ENCODE data around the gene PIEZO2.
"Not testable (repeated sequence)": the region's sequence is repeated elsewhere in the genome, so short reads cannot be mapped to it uniquely, and the experiment has no call there.

The PIEZO2 gene

DNA sequence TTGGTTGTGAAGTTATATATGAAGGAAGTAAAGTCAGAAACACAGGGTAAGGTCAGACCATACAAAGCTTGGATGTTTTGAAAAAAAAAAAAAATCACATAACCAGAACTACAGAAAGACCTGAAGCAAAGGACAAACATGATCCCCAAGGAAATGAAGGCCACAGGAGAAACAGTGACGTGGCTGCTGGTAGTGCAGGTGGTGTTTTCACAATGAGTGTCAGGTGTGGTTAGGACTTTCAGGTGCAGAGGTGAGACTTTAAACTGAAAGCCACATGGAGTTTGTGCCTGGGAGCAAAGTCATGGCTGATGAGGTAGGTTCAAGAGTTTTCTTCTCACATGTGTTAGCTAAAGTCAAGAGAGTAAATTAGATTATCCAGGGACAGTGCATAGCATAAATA is 270.7 kb downstream of the PIEZO2 start:
- DNase-seq = no peak

GRCh38 chr18:10877987-10878386 is 271.4 kb downstream of the PIEZO2 start:
- DNase-seq = no peak

DNA sequence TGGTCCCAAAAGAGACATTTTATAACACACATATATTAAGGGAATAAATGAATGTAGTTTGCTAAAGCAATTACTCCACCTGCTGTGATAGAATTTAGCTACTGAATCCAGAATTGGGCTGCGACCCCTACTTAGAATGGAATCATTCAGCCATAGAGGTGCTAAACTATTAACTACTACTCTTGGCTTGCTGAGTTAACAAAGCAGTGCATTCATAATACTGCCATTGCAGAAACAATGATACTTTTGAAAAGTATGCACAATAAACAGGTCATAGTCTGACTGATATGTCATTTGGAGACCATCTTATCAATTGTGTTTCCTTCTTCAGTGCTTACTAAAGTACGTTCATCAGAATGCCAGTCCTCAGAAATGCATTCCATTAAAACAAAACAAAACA is 273.6 kb downstream of the PIEZO2 start:
- DNase-seq = no peak

GRCh38 chr18:10872304-10872703 is 277.1 kb downstream of the PIEZO2 start:
- no peak for DNase-seq

DNA sequence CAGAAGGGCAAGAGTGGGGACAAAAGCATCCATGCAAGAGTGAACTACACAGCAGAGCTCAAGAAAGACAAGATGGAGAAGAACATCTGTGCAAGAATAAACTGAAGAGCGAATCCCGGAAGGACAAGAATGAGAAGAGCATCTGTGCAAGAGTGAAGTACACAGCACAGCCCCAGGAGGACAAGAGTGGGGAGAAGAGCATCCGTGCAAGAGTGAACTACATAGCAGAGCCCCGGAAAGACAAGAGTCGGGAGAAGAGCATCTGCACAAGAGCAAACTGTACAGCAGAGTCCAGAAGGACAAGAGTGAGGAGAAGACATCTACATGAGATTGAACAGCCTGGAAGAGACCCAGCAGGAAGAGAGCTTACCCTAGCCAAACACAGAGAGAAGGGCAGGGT is 284.6 kb downstream of the PIEZO2 start:
- no peak for DNase-seq

GRCh38 chr18:10863026-10863425 is 286.3 kb downstream of the PIEZO2 start:
- no peak for DNase-seq

- DNase-seq = no peak
These were observed 288.4 kb downstream of the PIEZO2 start for GRCh38 chr18:10860928-10861327.

DNA sequence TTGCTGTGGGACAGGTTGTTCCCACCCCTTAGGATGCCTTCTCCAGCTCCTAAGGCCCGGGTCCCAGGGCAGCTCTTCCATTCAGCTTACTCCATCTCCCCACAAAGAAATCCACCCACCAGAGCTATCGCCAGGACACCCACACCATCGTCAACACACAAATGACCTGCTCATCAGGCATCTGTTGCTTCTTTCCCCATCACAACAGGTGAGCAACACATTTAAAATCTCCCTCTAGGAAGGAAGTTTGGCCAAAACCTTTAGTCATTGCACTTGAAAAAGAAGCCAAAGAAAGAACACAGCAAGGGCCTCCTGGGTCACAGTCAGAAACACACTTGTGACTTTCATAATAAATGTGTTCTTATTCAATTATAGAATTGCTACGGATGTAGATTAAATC is 289.0 kb downstream of the PIEZO2 start:
- DNase-seq = no peak

DNA sequence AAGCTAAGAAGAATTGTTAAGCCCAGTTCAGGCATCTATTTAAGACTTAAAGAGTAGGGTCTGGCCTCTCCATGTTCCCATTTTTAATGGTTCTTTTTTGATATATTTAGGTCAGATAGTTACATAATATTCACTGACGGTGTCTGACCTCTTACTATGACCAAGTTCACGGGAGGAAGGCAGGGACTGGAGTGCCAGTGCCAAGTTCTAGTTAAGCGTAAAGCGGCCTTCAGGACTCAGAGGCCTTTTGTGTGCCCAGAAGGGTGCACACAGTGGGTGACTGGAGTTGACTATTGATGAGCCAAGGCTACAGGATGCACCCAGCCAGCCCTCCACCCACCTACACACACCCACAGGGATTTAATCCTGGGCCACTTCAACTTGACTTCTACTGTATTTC is 290.9 kb downstream of the PIEZO2 start:
- DNase-seq = no peak

DNA sequence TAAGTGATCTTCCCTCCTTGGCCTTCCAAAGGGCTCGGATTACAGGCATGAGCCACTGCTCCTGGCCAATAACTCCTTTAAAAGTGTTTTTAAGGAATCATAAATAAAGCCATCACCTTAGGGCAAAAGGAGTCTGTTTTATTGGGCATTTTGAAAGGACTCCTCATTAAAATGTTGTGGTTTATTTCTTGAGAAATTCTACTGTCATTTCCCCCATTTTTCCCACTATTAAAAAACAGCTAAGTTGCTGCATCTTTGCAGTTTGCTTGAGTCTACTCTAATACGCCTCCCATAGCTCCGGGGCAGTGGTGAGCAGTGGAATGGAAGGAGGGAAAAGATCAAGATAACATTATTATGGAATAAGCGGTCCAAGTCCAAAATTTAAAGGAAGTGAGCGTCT is 293.2 kb downstream of the PIEZO2 start:
- DNase-seq = no peak

DNA sequence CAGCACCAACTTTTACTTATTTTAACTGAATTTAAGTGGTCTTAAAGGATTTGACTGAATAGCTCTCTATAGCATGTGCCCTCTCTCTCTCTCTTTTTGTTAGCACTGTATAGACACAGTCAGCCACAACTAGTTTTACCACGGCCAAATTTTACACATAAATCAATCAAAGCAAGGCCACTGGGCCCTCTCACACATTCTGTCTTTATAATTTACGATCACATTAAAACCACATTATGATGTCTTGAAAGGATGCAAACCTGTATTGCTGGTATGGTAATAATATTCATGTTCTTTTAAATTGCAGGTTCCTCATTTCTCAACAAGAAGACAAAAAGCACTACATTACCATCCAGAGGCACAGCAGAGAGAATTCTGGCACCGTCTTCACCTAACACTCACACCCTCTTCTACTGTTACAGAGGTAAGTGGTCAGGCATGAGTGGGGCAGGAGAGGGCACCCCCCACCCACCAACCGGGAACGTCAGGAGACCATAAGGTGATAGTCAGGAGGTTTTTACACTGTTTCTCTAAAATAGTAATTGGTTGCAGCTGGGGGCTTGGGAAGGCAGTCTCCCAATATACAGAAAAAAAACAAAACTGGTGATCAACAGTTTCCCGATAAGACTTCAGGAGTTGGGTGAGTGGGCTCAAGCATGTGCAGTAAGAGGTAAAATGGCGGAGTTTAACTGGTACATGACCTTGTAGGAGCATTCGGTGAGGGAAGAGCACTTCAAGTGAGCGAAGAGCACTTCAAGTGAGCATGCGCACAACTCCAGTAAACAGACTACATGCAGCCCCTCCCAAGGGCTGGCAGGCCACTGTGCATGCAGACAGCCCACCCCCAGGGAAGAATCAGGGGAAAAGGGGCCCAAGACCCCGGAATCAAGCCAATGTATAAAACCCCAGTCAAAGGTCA is 296.7 kb downstream of the PIEZO2 start:
- DNase-seq = no peak

DNA sequence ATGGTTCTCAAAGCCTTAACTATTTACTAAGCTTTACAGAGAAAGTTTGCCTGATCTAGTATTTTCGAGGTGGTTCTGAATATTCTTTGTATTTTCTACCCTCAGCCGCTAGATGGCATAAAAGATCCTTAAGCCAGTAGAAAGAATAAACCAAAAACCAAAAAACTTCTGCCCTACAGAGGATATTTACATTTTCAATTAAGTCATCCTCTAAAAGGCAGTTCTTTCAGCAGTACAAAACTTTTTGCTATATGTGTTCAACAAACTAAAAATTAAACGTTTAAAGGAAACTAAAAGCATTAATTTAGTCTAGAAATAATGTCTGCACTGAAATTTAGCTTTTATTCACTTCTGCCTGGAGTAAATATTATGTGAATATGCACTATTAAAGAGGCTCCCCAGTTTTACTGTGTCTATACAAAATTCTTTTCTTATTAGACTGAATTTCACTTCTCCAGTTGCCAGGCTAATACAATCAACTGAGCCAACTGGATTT is 297.5 kb downstream of the PIEZO2 start:
- DNase-seq = no peak

GRCh38 chr18:10850840-10851239 is 298.5 kb downstream of the PIEZO2 start:
- no peak for DNase-seq

GRCh38 chr18:10850216-10850615 is 299.2 kb downstream of the PIEZO2 start:
- DNase-seq = no peak

- no peak for DNase-seq
These were observed 301.5 kb downstream of the PIEZO2 start for GRCh38 chr18:10847907-10848306.

- no peak for DNase-seq
These were observed 302.0 kb downstream of the PIEZO2 start for GRCh38 chr18:10847408-10847790.

GRCh38 chr18:10846657-10847407 is 302.5 kb downstream of the PIEZO2 start:
- DNase-seq = no peak

DNA sequence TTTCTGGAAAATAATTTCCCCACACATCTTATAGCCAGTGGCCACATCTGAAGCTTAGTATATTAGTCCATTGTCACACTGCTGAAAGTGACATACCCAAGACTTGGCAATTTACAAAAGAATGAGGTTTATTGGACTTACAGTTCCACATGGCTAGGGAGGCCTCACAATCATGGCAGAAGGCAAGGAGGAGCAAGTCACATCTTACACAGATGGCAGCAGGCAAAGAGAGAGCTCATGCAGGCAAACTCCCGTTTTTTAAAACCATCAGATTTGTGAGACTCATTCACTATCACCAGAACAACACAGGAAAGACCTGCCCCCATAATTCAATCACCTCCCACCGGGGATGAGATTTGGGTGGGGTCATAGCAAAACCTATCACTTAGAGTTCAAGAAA is 303.3 kb downstream of the PIEZO2 start:
- not testable (repeated sequence) for DNase-seq

DNA sequence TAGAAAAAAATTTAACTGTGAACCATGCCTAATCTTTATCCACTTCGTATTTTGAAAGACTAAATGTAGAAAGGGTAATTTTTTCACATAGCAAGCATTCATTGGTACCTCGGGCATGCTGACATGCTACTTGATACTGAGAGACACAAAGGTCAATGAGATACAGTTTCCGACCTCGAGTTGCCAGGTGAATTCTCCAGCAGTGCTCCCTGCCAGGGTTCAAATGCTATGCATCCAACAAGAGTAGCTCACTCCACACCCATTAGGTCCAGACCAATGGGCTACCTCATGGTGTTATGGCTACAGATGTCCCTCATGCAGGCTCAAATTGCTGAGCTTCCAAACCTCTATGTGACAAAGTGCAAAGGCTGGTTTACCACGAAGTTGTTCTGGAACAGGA is 305.8 kb downstream of the PIEZO2 start:
- DNase-seq = no peak

DNA sequence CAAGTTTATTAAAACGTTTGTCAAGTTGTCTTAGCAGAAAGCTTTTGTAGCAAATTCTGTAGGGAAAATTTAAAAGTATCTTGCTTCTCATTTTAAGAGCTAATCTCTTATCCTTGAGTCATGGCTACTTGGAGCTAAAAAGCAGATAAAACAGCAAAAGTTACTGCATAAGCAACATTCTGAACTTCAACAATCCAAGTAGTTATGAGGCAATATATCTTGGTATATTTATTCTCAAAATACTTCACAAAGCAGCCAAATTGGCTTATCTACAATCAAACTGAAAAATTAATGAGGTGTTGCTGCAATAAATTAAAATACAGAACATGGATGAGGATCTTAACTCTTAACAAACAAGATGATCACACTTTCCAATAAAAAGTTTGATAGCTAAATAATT is 306.5 kb downstream of the PIEZO2 start:
- DNase-seq = no peak

- no peak for DNase-seq
These were observed 307.0 kb downstream of the PIEZO2 start for GRCh38 chr18:10842371-10842770.

GRCh38 chr18:10841203-10841602 is 308.2 kb downstream of the PIEZO2 start:
- no peak for DNase-seq

DNA sequence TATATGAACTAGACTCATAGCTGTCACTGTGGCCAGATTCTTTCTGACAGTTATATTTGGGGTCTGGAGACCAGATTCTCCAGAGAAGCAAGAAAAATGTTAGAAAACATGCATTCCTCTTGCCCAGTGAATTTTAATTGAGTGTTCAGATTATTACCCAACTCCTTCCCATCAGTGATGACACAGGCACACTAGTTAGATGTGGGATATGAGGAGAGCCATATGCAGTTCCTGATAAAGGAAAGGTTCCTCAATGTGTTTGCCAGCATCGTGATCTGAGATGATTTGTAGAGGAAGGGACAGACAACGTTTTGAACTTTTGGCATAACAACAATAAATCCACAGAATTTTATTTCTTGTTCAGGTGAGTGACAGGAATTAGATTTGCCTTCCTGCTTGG is 308.6 kb downstream of the PIEZO2 start:
- DNase-seq = no peak

GRCh38 chr18:10839421-10839820 is 309.9 kb downstream of the PIEZO2 start:
- no peak for DNase-seq

All from 8988T (cell line).